ENCODE results near the gene RSPH9.

GRCh38 chr6:43710576-43710975, 65.7 kb downstream of the RSPH9 start:
- TF ChIP-seq EZH2 (IDR thresholded peaks at IDR 0.05), result no peak
- TF ChIP-seq POLR2AphosphoS5 (IDR thresholded peaks at IDR 0.05; ENCODE audit: borderline replicate concordance, low read depth, low read length), result no peak
- TF ChIP-seq FOXP2 (optimal IDR thresholded peaks at IDR 0.05; ENCODE audit: control extremely low read depth, extremely low read length, insufficient read depth), result no peak
